Urothelium cell line (cell line): ENCODE measurements around the gene SLC25A11.

ENCODE experiments used
- DNase-seq: peaks from one replicate; pipeline ENCODE4 v3.0.0; 2011; ENCODE audit warnings: low spot score, mixed read lengths
- FAIRE-seq: peaks from 2 replicates; lab custom pipeline; 2011; peaks lifted over from hg19 to GRCh38; lab: Jason Lieb, UNC

The SLC25A11 gene

DNA sequence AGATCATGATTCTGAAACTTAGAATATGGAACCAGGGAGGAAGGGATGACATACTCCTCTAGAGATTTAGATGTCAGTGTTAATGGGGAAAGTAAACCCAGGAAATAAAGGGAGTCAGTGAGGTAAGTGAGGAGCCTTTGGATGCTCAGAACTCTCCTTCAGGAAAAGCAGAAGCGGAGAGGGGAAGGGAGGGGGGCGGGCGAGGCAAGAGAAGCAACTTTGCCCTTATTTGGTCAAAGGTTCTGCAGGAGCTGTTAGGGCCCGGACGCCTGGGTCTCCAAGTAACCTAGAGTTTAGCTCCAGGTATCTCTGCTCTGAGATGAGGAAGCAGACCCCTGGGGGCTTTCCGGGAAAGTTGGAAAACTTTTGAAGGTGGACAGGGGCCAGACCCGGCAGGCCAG is 7.2 kb upstream of the SLC25A11 start:
- FAIRE-seq (no peak), DNase-seq (no peak)

GRCh38 chr17:4946312-4946976 is 6.6 kb upstream of the SLC25A11 start:
- DNase-seq, result no peak
- no peak for FAIRE-seq

DNA sequence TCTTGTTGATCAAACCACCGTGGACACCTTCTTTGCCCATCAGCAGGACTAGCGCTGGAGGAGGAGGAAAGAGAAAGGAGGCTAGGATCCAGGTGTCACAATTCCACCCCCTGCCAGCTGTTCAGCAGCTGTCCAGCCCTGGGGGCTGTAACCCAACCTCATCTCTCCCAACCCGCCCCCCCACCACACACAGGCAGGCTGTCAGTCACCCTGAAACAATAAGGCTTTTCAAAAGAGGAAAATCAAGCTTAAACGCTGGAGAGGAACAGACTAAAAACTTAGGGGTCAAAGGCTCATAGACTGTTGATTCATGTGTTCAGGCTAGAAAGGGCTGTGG is 6.1 kb upstream of the SLC25A11 start:
- no peak for DNase-seq
- FAIRE-seq, result no peak

DNA sequence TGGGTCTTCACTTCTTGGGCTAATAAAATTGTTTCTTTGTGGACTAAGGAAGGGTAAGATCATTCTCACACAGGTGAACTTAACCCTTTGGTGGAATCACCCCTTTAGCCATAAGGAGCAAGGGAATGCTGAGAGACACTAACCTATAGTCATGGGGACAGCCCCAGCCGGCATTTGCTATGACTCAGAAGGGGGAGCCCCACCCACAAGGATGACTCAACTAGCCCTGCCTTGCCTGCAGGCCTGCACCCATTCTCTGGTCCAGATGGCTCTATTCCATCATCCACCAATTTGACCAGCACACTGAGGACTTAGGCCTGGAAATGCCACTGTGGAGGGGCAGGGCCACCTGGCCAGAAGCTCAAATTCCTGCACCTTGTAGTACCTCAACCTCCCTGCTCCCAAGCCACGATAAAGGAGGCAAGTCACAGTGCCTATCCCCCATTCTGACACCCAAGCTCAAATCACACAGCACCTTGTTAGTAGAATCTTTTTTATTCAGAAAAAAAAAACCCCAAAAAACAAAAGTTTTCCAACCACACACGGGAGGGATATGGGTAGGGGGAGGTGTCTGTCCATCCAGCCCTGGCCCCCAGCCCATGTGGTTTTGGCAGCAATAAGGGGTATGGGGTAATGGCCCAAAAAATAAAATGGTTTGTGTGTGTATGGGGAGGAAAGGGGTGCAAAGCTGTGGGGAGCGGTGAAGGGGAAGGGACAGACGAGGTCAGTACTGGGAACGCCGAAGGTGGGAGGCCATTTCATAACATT is 5.5 kb upstream of the SLC25A11 start:
- DNase-seq (peak; percentile 78), FAIRE-seq (no peak)

DNA sequence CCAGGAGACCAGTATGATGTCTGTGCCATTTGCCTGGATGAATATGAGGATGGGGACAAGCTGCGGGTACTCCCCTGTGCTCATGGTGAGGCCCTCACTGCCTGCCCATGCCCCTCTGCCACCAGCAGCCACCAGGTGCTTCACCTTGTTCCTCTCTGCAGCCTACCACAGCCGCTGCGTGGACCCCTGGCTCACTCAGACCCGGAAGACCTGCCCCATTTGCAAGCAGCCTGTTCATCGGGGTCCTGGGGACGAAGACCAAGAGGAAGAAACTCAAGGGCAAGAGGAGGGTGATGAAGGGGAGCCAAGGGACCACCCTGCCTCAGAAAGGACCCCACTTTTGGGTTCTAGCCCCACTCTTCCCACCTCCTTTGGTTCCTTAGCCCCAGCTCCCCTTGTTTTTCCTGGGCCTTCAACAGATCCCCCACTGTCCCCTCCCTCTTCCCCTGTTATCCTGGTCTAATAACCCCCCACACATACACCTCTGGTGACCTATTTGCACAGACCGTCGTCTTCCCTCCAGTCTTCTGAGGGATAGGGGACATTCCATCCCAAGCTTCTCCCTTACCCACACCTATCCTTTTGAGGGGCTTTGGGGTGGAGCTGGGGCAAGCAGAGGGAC is 4.8 kb upstream of the SLC25A11 start:
- DNase-seq (no peak), FAIRE-seq (no peak)

- DNase-seq (no peak), FAIRE-seq (no peak)
Measured at GRCh38 chr17:4944163-4944553, 4.3 kb upstream of the SLC25A11 start.

GRCh38 chr17:4942760-4943508 is 3.1 kb upstream of the SLC25A11 start:
- FAIRE-seq (no peak), DNase-seq (no peak)

DNA sequence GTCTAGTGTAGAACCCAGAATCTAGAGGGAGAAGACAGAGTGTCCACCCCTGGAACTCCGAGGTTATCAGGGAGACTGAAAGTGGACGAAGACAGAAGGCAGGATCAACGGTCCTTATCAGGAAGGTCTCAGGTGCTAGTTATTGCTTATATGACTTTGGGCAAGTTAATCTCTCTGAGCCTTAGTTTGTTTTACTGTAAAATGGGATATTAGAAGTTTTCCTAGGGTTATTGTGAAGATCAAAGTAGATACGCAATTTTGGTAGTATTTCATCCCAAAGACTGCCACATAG is 1.4 kb upstream of the SLC25A11 start:
- DNase-seq (no peak), FAIRE-seq (no peak)

GRCh38 chr17:4940555-4941318 is 891 bp upstream of the SLC25A11 start:
- FAIRE-seq (no peak), DNase-seq (peak; percentile 76)

DNA sequence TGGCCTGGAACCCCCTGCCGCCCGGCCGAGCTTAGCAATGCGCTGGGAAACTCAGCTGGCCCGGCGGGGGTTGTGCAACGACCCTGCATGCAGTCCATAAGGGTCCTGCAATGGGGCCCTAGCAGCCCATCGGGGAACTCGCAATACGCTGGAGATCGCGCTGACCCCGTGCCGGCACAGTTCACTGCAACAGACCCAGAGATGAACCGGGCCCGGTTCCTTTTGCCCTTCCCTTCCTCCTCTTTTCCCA is 375 bp downstream of the SLC25A11 start:
- no peak for FAIRE-seq
- no peak for DNase-seq

GRCh38 chr17:4938688-4939545 is 929 bp downstream of the SLC25A11 start:
- FAIRE-seq (no peak), DNase-seq (no peak)

- no peak for DNase-seq
- FAIRE-seq, result no peak
Measured at GRCh38 chr17:4938069-4938491, 1.8 kb downstream of the SLC25A11 start.

- FAIRE-seq (no peak), DNase-seq (no peak)
Measured at GRCh38 chr17:4937553-4937952, 2.3 kb downstream of the SLC25A11 start.

- FAIRE-seq, result no peak
Measured at GRCh38 chr17:4936436-4936835, 3.4 kb downstream of the SLC25A11 start.

DNA sequence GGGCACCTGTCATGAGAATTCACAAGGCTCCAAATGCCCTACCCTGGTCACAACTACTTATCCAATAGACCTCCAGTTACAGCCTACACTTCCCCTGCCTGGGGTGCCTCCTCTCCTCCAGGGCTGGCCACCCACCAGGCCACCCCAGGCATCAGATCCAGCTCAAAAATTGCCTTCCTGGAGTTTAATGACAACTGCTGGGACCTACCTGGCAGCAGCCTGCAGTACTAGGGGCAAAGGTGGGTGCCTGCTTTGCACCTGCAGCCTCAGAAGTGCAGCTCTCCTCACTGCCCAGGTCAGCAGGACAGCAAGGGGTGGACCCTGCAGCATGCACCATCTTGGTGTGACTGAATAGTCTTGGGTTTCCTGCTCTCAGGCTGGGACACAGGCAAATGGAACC is 4.2 kb downstream of the SLC25A11 start:
- no peak for FAIRE-seq

More at GRCh38 chr17:4936436-4936835, 3.4 kb downstream of the SLC25A11 start:
- DNase-seq, result no peak

DNA sequence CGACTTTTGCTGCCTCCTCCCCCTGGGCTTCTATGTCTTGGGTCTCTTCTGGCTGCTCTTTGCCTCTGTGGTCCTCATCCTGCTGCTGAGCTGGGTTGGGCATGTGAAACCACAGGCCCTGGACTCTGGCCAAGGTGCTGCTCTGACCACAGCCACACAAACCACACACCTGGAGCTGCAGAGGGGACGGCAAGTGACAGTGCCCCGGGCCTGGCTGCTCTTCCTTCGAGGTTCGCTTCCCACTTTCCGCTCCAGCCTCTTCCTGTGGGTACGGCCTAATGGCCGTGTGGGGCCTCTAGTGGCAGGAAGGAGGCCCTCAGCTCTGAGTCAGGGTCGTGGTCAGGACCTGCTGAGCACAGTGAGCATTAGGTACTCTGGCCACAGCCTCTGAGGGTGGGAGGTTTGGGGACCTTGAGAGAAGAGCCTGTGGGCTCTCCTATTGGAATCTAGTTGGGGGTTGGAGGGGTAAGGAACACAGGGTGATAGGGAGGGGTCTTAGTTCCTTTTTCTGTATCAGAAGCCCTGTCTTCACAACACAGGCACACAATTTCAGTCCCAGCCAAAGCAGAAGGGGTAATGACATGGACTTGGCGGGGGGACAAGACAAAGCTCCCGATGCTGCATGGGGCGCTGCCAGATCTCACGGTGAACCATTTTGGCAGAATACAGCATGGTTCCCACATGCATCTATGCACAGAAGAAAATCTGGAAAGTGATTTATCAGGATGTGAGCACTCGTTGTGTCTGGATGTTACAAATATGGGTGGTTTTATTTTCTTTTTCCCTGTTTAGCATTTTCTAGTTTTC is 5.5 kb downstream of the SLC25A11 start:
- no peak for FAIRE-seq

More for the DNA sequence above, 4.2 kb downstream of the SLC25A11 start:
- DNase-seq, result no peak

DNA sequence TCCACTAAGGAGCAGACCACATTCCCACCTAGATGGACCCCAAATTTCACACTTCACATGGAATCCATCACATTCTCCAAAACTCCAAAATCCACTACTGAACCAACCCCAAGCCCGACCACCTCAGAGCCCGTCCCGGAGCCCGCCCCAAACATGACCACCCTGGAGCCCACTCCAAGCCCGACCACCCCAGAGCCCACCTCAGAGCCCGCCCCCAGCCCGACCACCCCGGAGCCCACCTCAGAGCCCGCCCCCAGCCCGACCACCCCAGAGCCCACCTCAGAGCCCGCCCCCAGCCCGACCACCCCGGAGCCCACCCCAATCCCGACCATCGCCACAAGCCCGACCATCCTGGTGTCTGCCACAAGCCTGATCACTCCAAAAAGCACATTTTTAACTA is 6.2 kb downstream of the SLC25A11 start:
- DNase-seq, result no peak
- no peak for FAIRE-seq

More for the DNA sequence above, 5.5 kb downstream of the SLC25A11 start:
- peak; percentile 42 for DNase-seq

DNA sequence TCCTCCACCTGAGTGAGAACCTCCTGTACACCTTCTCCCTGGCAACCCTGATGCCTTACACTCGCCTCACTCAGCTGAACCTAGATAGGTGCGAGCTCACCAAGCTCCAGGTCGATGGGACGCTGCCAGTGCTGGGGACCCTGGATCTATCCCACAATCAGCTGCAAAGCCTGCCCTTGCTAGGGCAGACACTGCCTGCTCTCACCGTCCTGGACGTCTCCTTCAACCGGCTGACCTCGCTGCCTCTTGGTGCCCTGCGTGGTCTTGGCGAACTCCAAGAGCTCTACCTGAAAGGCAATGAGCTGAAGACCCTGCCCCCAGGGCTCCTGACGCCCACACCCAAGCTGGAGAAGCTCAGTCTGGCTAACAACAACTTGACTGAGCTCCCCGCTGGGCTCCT is 7.1 kb downstream of the SLC25A11 start:
- no peak for DNase-seq
- no peak for FAIRE-seq

GRCh38 chr17:4931963-4932362 is 7.9 kb downstream of the SLC25A11 start, which contains the start of gene GP1BA:
Gene GP1BA (plus strand): TSS chr17:4932277. CDS start chr17:4932605, 328 bp downstream.
- DNase-seq, result no peak
- FAIRE-seq, result no peak
